NCI-H2196 (cell line): Measurements from ENCODE around the gene NHEJ1.

ENCODE experiments used
- DNase-seq: peaks from one replicate; lab custom pipeline; 2025; ENCODE audit not compliant: unreplicated experiment; lab: John Stamatoyannopoulos, UW

Gene NHEJ1

GRCh38 chr2:219031005-219031738 is 129.4 kb downstream of the NHEJ1 start:
- no peak for DNase-seq

- no peak for DNase-seq
Observed at GRCh38 chr2:219030177-219030940, 130.3 kb downstream of the NHEJ1 start.

GRCh38 chr2:219029829-219030165 is 130.8 kb downstream of the NHEJ1 start:
- peak; percentile 86 for DNase-seq

GRCh38 chr2:219028996-219029828 is 131.4 kb downstream of the NHEJ1 start:
- DNase-seq = no peak

GRCh38 chr2:219028141-219028540 is 132.5 kb downstream of the NHEJ1 start:
- DNase-seq = no peak

- no peak for DNase-seq
Observed at GRCh38 chr2:219027511-219028055, 133.0 kb downstream of the NHEJ1 start.

- no peak for DNase-seq
Observed at GRCh38 chr2:219026946-219027345, 133.7 kb downstream of the NHEJ1 start.

GRCh38 chr2:219025637-219026585 is 134.7 kb downstream of the NHEJ1 start:
- no peak for DNase-seq
